ENCODE results near the gene NR6A1.
"Not testable (repeated sequence)": the region's sequence is repeated elsewhere in the genome, so short reads cannot be mapped to it uniquely, and the experiment has no call there.

The NR6A1 gene

DNA sequence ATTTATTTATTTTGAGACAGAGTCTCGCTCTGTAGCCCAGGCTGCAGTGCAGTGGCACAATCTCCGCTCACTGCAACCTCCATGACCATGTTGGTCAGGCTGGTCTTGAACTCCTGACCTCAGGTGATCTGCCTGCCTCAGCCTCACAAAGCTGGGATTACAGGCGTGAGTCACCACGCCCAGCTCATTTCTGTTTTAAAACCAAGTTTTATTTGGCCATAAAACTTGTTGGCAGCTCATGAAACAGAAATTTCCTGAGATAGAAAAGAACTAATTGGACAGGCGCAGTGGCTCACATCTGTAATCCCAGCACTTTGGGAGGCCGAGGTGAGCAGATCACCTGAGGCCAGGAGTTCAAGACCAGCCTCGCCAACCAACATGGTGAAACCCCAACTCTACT is 155.3 kb downstream of the NR6A1 start:
- DNase-seq (ENCODE audit: low read depth), result not testable (repeated sequence)

DNA sequence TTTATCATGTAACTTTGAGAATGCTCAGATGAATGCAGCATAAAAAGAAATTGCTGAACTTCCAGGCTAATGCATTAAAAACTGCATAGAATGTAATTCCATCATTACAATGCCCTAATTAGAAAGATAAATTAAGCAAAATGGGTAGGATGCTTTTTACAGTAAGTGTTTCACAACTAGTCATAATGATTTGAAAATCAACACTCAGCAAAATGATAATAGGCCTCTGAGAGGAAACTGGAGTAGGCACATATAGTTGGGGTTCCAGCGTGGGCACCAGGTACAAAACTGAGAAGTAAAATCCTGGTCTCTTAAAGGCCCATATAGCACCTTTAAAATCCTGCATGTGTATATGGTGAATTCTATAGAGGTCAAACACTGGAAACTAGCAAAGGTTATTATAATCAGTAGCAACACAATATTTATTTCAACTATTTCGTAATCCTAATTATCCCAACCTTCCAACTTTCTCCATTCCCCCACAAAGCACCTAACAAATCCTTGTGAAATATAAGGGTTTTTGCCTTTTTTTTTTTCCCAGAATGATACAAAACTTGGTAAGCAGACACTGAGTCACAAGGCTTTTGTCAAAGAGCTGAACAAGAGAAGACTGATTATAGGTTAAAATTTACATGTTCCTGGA is 155.9 kb downstream of the NR6A1 start:
- DNase-seq (ENCODE audit: low read depth), result no peak

- DNase-seq (ENCODE audit: low read depth), result no peak
Observed at GRCh38 chr9:124613849-124614248, 157.3 kb downstream of the NR6A1 start.

DNA sequence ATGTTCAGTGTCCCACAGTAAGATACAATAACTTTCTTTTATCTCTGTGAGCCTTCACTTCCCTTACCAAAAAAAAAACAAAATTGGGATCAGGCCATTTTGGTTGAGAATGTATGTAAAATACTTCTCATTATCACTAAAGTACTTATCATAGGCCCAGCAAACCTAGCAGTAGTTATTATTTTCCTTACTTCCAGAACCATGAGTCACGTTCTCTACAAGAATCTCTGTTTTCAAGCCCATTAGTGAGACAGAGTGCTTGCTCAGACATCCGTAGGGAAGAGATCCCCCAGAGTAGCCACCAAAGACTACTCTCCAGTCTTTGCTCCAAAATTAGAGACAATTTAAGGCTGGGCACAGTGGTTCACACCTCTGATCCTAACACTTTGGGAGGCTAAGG is 160.0 kb downstream of the NR6A1 start:
- DNase-seq (ENCODE audit: low read depth), result no peak

DNA sequence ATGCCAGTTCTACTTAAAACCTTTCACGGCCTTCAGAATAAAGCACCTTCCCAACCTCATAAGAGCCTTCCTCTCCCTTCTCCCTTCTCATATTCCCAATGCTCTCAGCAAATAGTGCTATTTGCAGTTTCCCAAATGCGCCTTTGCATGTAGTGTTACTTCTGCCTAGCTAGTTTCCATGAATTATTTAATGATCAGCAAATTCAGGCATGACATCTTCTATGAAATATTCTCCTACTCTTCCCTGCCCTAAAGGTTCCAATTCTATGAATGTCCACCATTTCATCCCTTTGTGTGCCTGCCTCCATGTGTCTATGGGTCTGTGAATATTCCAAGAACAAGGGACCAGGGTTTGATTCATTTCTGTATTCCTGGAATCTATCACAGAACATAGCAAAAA is 165.1 kb downstream of the NR6A1 start:
- DNase-seq (ENCODE audit: low read depth), result no peak

DNA sequence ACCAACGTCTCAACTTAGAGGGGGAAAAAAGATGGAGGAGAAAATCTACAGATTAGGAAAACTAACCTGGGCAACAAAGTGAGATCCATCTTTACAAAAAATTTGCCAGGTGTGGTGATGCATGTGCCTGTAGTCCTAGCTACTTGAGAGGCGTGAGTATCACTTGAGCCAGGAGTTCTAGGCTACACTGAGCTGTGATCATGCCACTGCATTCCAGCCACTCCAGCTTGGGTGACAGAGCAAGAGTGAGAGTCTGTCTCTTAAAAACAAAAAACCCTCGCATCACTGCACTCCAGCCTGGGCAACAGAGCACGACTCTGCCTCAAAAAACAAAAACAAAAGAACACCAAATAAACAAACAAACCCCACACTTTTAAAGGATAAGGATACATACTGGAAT is 165.9 kb downstream of the NR6A1 start:
- no peak for DNase-seq (ENCODE audit: low read depth)

- DNase-seq (ENCODE audit: low read depth), result no peak
Observed at GRCh38 chr9:124602632-124603031, 168.5 kb downstream of the NR6A1 start.

DNA sequence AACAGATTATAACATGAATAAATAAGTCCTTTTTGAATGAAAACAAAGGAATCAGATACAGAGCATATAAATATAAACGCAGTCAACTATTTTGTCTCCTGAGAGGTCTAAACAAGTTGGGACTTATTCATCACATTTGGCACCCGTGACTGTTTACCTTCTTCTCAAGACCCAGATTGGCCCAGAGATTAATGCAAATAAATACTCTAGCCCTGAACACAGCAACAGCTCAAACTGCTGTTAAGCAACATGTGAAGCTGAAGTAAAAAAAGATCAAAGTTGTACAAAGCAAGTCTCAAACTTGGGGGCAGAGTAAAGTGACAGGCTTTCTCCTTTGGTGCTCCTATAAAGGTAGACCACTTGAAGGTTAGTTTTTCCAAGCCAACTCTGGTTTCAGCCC is 168.9 kb downstream of the NR6A1 start:
- no peak for DNase-seq (ENCODE audit: low read depth)

DNA sequence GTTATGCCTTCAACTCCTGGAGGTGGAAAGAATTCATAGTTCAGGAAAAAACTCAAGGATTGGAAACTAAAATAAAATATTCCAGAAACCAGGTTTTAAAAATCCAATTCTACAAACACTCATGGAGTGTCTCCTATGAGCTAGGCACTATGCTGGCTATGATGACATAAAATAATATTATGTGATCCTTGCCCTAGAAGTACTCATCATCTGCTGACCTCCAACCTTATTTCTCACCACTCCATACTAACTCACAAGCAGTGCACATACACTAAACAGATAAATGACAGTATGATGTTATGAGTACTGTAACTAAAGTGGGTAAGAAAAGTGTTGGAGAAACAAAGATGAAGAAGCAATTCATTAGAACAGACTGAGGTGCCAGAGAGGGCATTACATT is 170.7 kb downstream of the NR6A1 start:
- no peak for DNase-seq (ENCODE audit: low read depth)

- DNase-seq (ENCODE audit: low read depth), result no peak
Observed at GRCh38 chr9:124599121-124599795, 171.9 kb downstream of the NR6A1 start.

DNA sequence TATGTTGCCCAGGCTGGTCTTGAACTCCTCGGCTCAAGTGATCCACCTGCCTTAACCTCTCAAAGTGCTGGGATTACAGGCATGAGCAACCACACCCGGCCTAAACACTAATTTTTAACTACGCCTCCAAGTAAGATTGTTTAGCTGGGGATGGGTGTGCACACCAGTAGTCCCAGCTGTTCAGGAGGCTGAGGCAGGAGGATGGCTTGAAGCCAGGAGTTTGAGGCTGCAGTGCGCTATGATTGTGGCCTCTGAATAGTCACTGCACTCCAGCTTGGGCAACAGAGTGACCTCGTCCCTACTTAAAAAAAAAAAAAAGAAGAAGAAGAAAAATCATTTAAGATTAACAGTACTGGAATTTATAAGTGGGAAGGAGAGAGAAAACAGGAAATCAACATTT is 173.1 kb downstream of the NR6A1 start:
- DNase-seq (ENCODE audit: low read depth), result no peak

DNA sequence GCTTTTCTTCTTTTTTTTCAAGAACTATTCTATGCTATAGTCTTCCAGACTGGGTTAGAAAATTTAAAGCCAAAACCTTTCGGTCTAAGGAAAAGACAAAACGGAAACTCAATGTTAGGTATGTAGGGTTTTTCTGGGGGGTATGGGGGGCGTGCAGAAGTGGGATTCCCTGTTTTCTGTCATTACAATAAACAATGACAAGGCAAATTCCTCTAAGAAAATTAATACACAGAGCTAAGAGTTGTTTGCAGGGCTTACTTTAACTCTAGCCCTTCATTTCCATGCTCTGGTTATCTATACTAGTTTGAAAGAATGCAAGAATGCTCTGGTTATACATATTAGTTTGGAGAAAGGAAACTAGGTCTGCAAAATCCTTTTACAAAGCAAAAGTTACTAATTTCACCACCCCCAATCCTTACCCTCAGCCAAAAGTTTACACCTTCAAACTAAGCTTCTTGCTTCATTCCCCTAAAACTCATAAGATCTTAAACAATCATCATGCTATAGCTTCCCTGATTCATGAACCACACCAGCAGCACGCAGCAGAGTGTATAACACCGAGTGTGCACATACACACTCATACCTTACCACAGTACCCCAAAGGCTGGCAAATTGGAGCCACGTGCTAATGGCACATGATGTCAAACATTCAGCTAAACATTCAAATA is 174.8 kb downstream of the NR6A1 start:
- DNase-seq (ENCODE audit: low read depth), result no peak

DNA sequence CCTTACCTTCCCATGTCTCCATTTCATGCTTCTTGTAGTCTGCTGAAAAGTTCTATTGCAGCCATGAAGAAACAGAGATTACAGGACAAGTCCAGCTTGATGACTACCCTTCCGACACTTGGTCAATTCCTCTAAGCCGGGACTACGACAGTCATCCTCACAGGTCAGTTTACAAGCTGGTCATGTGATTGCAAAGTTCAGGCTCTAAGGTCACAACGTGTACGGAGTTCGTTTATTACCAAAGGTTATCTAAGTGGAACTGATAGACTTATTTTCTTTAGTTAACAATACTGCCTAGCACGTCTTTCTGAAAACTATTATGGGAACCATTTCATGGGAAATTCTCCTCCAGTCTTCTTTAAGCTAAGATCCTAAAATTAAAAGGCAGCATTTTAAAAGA is 175.4 kb downstream of the NR6A1 start:
- DNase-seq (ENCODE audit: low read depth), result no peak

DNA sequence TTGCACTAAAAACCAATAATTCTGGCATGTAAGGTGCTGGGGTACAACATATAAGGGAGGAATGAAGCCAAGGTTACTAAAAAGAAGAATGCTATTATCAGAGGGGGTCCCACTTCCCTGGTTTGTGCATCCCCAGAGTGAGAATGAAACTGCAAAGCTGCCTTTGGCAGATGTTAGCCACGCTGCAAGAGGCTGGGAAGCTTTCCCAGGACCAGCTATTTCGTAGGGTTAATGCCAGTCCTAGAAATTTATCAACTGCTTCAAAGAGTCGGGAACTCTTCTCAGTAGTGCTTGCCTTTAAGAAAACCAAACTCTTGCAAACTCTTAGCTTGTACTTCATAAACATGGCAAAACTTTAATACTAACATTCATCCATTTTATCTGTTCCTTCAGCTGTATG is 176.4 kb downstream of the NR6A1 start:
- DNase-seq (ENCODE audit: low read depth), result no peak

GRCh38 chr9:124594225-124594624 is 176.9 kb downstream of the NR6A1 start:
- DNase-seq (ENCODE audit: low read depth), result no peak

- no peak for DNase-seq (ENCODE audit: low read depth)
Observed at GRCh38 chr9:124593651-124594058, 177.5 kb downstream of the NR6A1 start.

DNA sequence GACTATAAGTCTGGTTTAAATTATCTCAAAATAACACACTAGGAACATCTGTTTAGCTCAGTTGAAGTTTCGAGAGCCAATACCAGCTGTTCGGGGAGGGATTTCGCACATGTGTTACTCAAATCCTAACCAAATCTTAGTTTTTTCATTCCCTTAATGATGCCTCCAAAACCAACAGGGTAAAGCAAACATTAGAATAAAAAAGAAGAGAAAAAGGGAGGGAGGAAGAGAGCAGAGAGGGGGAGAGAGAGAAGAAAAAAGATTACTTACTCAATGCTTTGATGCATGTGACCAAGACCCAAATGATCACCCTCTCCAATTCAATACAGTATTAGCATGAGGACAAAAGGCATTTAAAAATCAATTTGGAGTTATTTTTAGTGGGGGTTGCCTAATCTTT is 177.9 kb downstream of the NR6A1 start:
- DNase-seq (ENCODE audit: low read depth), result no peak

DNA sequence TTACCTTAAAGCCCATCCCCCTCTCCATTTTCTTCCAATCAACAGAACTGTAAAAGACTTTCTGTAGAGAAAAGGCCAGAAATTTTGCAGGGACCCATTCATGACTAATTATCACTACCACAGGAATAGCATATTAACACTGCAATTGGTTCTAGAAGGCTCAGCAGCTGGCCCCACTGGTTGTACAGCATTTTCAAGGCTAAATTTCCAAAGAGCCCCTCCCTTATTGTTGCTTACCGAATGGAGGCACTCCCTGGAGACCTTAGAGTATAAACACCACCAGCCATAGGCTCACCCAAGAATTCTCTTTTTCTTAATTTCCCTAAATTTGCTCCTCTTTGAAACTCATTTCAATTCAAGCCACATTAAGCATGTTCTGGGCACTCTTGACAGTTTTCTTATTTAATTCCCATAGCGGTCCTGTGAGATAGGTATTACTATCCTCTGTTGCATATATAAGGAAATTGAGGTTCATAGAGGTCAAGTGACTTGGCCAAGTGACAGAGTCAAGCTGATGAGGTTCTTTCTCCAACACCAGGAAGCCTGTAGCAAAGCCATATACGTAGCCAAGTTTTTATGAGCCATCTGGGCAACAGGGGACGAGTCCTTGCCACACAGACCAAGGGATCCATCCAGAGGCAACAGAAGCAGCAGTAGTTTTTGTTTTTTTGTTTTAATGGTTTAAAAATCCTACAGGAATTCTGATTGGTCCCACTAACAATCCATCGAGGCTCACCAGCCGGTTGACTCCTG is 180.0 kb downstream of the NR6A1 start:
- DNase-seq (ENCODE audit: low read depth), result no peak

DNA sequence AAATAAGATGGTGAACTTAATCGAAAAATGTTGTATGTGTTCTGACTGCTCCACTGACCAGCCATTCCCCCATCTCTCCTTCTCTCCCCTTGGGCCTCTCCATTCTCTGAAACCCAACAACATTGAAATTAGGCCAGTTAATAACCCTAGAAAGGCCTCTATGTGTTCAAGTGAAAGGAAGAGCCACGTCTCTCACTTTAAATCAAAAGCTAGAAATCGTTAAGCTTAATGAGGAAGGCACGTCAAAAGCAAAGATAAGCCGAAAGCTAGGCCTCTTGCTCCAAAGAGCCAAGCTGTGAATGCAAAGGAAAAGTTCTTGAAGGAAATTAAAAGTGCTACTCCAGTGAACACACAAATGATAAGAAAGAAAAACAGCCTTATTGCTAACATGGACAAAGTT is 186.5 kb downstream of the NR6A1 start:
- no peak for DNase-seq (ENCODE audit: low read depth)

DNA sequence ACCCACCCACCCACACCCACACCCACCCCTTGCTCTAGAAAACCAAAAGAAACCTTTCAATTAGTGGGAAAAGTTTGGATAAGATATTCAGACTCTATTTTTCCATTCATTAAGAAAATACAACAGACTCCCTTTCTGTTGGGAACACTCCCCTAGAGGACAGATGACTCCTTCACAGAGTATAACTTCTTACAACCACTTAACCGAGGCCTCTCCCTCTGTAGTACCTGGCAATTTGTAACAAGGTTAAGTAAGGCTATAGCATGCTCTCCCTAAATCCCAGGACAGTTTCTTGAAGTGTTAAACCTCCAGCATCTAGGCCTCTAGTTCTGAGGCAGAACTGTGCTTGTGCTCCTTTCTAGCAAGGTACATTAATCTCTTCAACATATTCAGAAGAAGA is 188.0 kb downstream of the NR6A1 start:
- DNase-seq (ENCODE audit: low read depth), result no peak

- DNase-seq (ENCODE audit: low read depth), result no peak
Observed at GRCh38 chr9:124580186-124580585, 190.9 kb downstream of the NR6A1 start.

- no peak for DNase-seq (ENCODE audit: low read depth)
Observed at GRCh38 chr9:124576751-124577150, 194.4 kb downstream of the NR6A1 start.
